Activated CD8-positive, alpha-beta T cell treated with anti-CD3 and anti-CD28 coated beads, Interleukin-2, amount 10 ng/mL, durations not matched to agents 7 days and 5 days (primary cell): ENCODE results near the gene TNC. TPM values are rescaled to one million over a fixed set of nuclear protein-coding genes. Genes with fewer than 3 reads are reported as not detected.

Source experiments
- ATAC-seq: fragments of 150-1000 bp; cut with Tn5 transposase; one replicate; pipeline ENCODE4 v1.10.0; 2021; ENCODE audit warnings: moderate library complexity
- CTCF ChIA-PET: fragments of 350-600 bp; sonication (Branson Sonifier 250); formaldehyde crosslinking; loops from one replicate; lab custom pipeline; 2021; ENCODE audit warnings: antibody characterized with exemption; lab: Charles Lee
- POLR2A ChIA-PET: fragments of 350-600 bp; sonication (Branson Sonifier 250); formaldehyde crosslinking; loops from one replicate; lab custom pipeline; 2021; ENCODE audit warnings: antibody characterized with exemption; lab: Charles Lee
- DNase-seq: peaks from one replicate; pipeline ENCODE4 v3.0.0-alpha.2; 2020
- H3K27ac Mint-ChIP-seq: one replicate; pipeline ENCODE4 v1.8.0; 2021; ENCODE audit warnings: mild to moderate bottlenecking, mixed read lengths
- H3K27me3 Mint-ChIP-seq: one replicate; pipeline ENCODE4 v1.8.0; 2021; ENCODE audit warnings: low read depth, mixed read lengths
- H3K36me3 Mint-ChIP-seq: one replicate; pipeline ENCODE4 v1.8.0; 2021; ENCODE audit warnings: low read depth, mixed read lengths
- H3K4me1 Mint-ChIP-seq: one replicate; pipeline ENCODE4 v1.8.0; 2021; ENCODE audit warnings: low read depth, mixed read lengths
- H3K4me3 Mint-ChIP-seq: one replicate; pipeline ENCODE4 v1.8.0; 2021; ENCODE audit warnings: mild to moderate bottlenecking, mixed read lengths
- H3K9me3 Mint-ChIP-seq: one replicate; pipeline ENCODE4 v1.8.0; 2022; ENCODE audit warnings: mixed read lengths; ENCODE audit not compliant: insufficient read depth
- total RNA-seq, 2 experiments: library from RNA; stranded (reverse); gene quantifications; one replicate each; pipeline ENCODE4 v1.2.3, GENCODE V29; 2021

TNC gene
- total RNA-seq, 2 experiments from 2014 or later = not detected

DNA sequence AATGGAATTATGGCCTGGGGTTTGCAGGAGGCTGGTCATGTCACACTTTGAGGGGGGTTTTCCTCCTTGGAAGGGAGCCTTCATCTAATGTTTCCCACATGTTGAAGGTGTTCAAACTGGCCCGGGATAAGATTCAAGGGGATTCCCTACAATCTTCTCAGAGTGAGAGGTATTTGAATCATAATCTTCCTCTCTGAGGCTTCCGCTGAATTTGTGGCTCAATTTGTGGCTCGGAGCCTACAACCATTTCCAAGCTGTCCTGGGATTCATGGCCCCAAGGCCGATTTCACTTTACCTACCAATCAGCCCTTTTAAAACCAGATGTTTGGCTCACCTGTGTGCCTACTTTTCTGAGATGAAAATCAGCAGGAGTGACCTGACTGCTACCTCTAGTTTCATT lies 3.9 kb downstream of the TNC start:
- no peak for ATAC-seq
- Mint-ChIP-seq H3K36me3 (no peaks in the 10 kb centered on the region), H3K27me3 (peaks cover 50% of the 10 kb centered on the region), H3K27ac (no peak overlapping the region), H3K4me1 (no peaks in the 10 kb centered on the region), H3K4me3 (no peak overlapping the region), H3K9me3 (no peaks in the 10 kb centered on the region)
- ChIA-PET POLR2A (no interaction called here), CTCF (no interaction called here)
- DNase-seq = no peak

GRCh38 chr9:115111874-115112273 lies 6.1 kb downstream of the TNC start:
- ChIA-PET CTCF (no interaction called here), POLR2A (no interaction called here)
- DNase-seq = no peak
- Mint-ChIP-seq H3K4me3 (no peak overlapping the region), H3K9me3 (no peaks in the 10 kb centered on the region), H3K27ac (no peak overlapping the region), H3K36me3 (no peaks in the 10 kb centered on the region), H3K4me1 (no peaks in the 10 kb centered on the region), H3K27me3 (peaks cover 32% of the 10 kb centered on the region)
- ATAC-seq = no peak

GRCh38 chr9:115109486-115109885 lies 8.5 kb downstream of the TNC start:
- H3K4me1 Mint-ChIP-seq = peaks cover 4% of the 10 kb centered on the region
- DNase-seq = no peak
- CTCF ChIA-PET = no interaction called here
- H3K9me3 Mint-ChIP-seq = no peaks in the 10 kb centered on the region
- no peak overlapping the region for H3K4me3 Mint-ChIP-seq
- no peak for ATAC-seq
- no peak overlapping the region for H3K27ac Mint-ChIP-seq
- peaks cover 19% of the 10 kb centered on the region for H3K27me3 Mint-ChIP-seq
- POLR2A ChIA-PET = no interaction called here
- no peaks in the 10 kb centered on the region for H3K36me3 Mint-ChIP-seq

GRCh38 chr9:115107701-115108100 lies 10.3 kb downstream of the TNC start:
- no peaks in the 10 kb centered on the region for H3K9me3 Mint-ChIP-seq
- POLR2A ChIA-PET = interaction anchor here (1.0 kb wide), 1 partner anchor 197 kb away, joined by 3 read pairs; no protein-coding TSS in a partner anchor
- no peak overlapping the region for H3K4me3 Mint-ChIP-seq
- CTCF ChIA-PET = interaction anchor here (1.1 kb wide), 1 partner anchor 1483 kb away, joined by 3 read pairs; no protein-coding TSS in a partner anchor
- H3K27ac Mint-ChIP-seq = no peak overlapping the region
- ATAC-seq = no peak
- no peak for DNase-seq
- peaks cover 4% of the 10 kb centered on the region for H3K4me1 Mint-ChIP-seq
- no peaks in the 10 kb centered on the region for H3K36me3 Mint-ChIP-seq
- H3K27me3 Mint-ChIP-seq = peaks cover 18% of the 10 kb centered on the region

DNA sequence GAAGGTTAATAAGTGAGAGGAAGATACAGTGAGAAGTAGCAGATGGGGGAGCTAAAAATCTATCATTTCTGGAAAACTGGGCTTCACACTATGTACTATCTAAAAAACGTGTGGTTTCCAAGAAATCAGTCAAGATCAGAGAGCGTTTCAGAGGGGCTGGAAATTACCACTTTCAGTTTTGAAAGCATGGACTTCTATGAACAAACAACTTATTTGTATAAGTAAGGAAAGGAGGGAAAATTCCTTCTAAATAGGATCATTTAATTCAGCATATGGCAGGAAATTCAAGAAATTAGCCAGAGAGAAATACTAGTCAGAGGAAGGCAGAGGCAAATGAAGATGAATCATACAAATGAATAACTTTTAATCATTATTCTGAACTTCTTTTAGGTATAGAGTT lies 11.3 kb downstream of the TNC start:
- no peak for ATAC-seq
- Mint-ChIP-seq H3K27ac (no peak overlapping the region), H3K9me3 (no peaks in the 10 kb centered on the region), H3K36me3 (no peaks in the 10 kb centered on the region), H3K27me3 (peaks cover 16% of the 10 kb centered on the region), H3K4me1 (peaks cover 4% of the 10 kb centered on the region), H3K4me3 (no peak overlapping the region)
- ChIA-PET CTCF (no interaction called here), POLR2A (no interaction called here)
- no peak for DNase-seq

DNA sequence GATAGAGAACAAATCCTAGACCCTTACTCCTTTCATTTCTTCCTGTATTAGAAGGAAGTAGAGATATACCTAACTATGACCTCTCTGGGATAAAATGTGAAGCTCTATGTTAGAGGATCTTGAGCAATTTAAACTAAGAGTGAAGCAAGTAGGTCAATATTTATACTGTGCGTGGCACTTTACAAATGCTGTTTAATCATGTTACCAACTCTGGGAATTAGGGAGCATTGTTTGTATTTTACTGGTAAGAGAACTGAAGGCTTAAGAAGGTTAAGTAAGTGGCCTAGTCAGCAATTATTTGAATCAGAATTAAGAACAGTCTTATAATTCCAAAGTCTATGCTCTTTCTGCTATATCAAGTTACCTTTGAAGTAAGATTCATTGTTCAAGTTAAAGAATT lies 12.0 kb downstream of the TNC start:
- CTCF ChIA-PET = no interaction called here
- Mint-ChIP-seq H3K4me3 (no peak overlapping the region), H3K27ac (no peak overlapping the region)

GRCh38 chr9:115104908-115105307 lies 13.0 kb downstream of the TNC start:
- H3K27me3 Mint-ChIP-seq = peaks cover 10% of the 10 kb centered on the region
- DNase-seq (no peak), ATAC-seq (no peak)
- no peaks in the 10 kb centered on the region for H3K36me3 Mint-ChIP-seq
- H3K27ac Mint-ChIP-seq = no peak overlapping the region
- H3K4me3 Mint-ChIP-seq = no peak overlapping the region
- CTCF ChIA-PET = no interaction called here
- no peaks in the 10 kb centered on the region for H3K9me3 Mint-ChIP-seq
- POLR2A ChIA-PET = no interaction called here
- H3K4me1 Mint-ChIP-seq = peaks cover 4% of the 10 kb centered on the region

More for the DNA sequence above, 12.0 kb downstream of the TNC start:
- peaks cover 16% of the 10 kb centered on the region for H3K27me3 Mint-ChIP-seq
- no peaks in the 10 kb centered on the region for H3K36me3 Mint-ChIP-seq
- POLR2A ChIA-PET = no interaction called here
- H3K9me3 Mint-ChIP-seq = no peaks in the 10 kb centered on the region
- ATAC-seq (no peak), DNase-seq (no peak)
- peaks cover 4% of the 10 kb centered on the region for H3K4me1 Mint-ChIP-seq

- no peak for ATAC-seq
- DNase-seq = no peak
- ChIA-PET CTCF (no interaction called here), POLR2A (no interaction called here)
- H3K4me1 Mint-ChIP-seq = peaks cover 4% of the 10 kb centered on the region
- H3K27ac Mint-ChIP-seq = no peak overlapping the region
- H3K36me3 Mint-ChIP-seq = no peaks in the 10 kb centered on the region
- no peak overlapping the region for H3K4me3 Mint-ChIP-seq
- peaks cover 10% of the 10 kb centered on the region for H3K27me3 Mint-ChIP-seq
- H3K9me3 Mint-ChIP-seq = no peaks in the 10 kb centered on the region
Observed at GRCh38 chr9:115103746-115104477, 14.0 kb downstream of the TNC start.

DNA sequence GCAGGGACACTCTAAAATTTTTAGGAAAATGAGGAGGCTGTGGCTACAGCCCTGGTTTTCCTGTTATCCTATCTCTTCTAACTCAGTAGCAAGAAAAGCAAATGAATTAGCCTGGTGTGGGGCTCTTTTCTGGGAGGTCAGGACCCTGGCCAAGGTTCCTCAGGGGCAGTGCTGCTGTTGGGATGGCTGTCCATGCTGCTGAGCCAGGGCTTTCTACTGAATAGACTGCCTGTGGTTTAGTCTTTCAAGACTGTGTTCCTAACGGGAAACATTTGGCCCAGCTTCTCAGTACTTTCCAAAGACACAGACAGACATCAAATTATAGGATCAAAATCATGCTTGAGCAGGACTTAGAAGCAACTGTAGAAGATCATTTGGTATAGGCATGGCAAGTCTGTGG lies 18.1 kb downstream of the TNC start:
- H3K9me3 Mint-ChIP-seq = no peaks in the 10 kb centered on the region
- ChIA-PET CTCF (no interaction called here), POLR2A (interaction anchor here (0.6 kb wide), 1 partner anchor 1485 kb away, joined by 4 read pairs; no protein-coding TSS in a partner anchor)
- no peaks in the 10 kb centered on the region for H3K4me1 Mint-ChIP-seq
- H3K27me3 Mint-ChIP-seq = peaks cover 9% of the 10 kb centered on the region
- H3K27ac Mint-ChIP-seq = no peak overlapping the region
- ATAC-seq (no peak), DNase-seq (no peak)
- no peak overlapping the region for H3K4me3 Mint-ChIP-seq
- H3K36me3 Mint-ChIP-seq = no peaks in the 10 kb centered on the region

GRCh38 chr9:115098226-115098965 lies 19.6 kb downstream of the TNC start:
- peaks cover 7% of the 10 kb centered on the region for H3K27me3 Mint-ChIP-seq

GRCh38 chr9:115093520-115093919 lies 24.4 kb downstream of the TNC start:
- ChIA-PET CTCF (no interaction called here), POLR2A (no interaction called here)
- Mint-ChIP-seq H3K36me3 (no peaks in the 10 kb centered on the region), H3K27ac (no peak overlapping the region), H3K4me3 (no peak overlapping the region), H3K27me3 (peaks cover 11% of the 10 kb centered on the region), H3K9me3 (no peaks in the 10 kb centered on the region), H3K4me1 (no peaks in the 10 kb centered on the region)
- DNase-seq = no peak
- no peak for ATAC-seq

More at GRCh38 chr9:115098226-115098965, 19.6 kb downstream of the TNC start:
- ChIA-PET POLR2A (no interaction called here), CTCF (no interaction called here)
- Mint-ChIP-seq H3K4me1 (no peaks in the 10 kb centered on the region), H3K9me3 (no peaks in the 10 kb centered on the region), H3K4me3 (no peak overlapping the region), H3K36me3 (no peaks in the 10 kb centered on the region), H3K27ac (no peak overlapping the region)
- no peak for ATAC-seq
- no peak for DNase-seq

DNA sequence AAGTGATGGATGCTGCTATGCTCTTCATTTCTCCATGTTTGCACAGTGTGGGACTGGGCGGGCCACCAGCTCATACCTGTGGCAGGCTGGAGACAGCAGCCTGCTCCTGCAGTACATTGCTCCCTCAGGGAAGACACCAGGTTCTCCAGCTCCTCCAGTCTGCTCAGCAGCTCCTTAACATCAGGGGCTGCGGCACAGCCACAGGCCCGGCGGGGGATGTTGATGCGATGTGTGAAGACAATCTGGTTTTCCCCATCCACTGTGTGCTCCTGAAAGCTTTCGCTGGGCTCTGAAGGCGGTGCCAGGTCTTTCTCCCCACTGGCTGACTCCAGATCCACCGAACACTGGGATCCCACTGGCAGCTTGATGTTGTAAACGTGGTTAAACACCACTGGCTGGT lies 27.5 kb downstream of the TNC start:
- ChIA-PET CTCF (no interaction called here), POLR2A (no interaction called here)
- Mint-ChIP-seq H3K4me3 (no peak overlapping the region), H3K27me3 (peaks cover 7% of the 10 kb centered on the region), H3K27ac (no peak overlapping the region), H3K4me1 (no peaks in the 10 kb centered on the region), H3K9me3 (no peaks in the 10 kb centered on the region), H3K36me3 (no peaks in the 10 kb centered on the region)
- no peak for DNase-seq
- no peak for ATAC-seq
